H1 (cell line): ENCODE results near the gene CHST3. TPM values are rescaled to one million over a fixed set of nuclear protein-coding genes. Genes with fewer than 3 reads are reported as not detected.

Experiments
- EZH2 ChIP-seq: fragments of 200-600 bp; sonication (generic); IDR thresholded peaks from 2 replicates; pipeline ENCODE4 v1.7.1; 2012; ENCODE audit warnings: low read depth, mild to moderate bottlenecking, moderate library complexity, low read length, inconsistent platforms; ENCODE audit not compliant: severe bottlenecking
- GTF2F1 ChIP-seq: IDR thresholded peaks from 2 replicates; pipeline ENCODE4 v1.6.1; 2012; ENCODE audit warnings: low read depth, low read length, improper control_type of control experiment, borderline replicate concordance
- MAFK ChIP-seq: IDR thresholded peaks from 2 replicates; pipeline ENCODE4 v1.6.1; 2012; ENCODE audit warnings: low read depth, mild to moderate bottlenecking, improper control_type of control experiment, low read length
- polyA plus RNA-seq, 7 experiments: library from polyadenylated mRNA; depleted of rRNA in 3 of 7; stranded (reverse) in 5 of 7; unstranded in 2 of 7; fragments of >200 nt in 5 of 7; fragments of 200-250 nt in 2 of 7; gene quantifications; 1 replicate in 5 of 7; 2 replicates in 1 of 7; 4 replicates in 1 of 7; pipeline versions ENCODE4 v1.2.1 to v1.2.3, GENCODE V29; 2011 to 2013; ENCODE audit warnings: missing spikeins in 2 of 7, mixed read lengths in 2 of 7
- total RNA-seq: library from RNA; stranded (reverse); fragmentation: NEBNext Ultra II Directional; extraction: Animal tissue kit (Norgen Biotek cat#: 25700); gene quantifications from 2 replicates; pipeline ENCODE4 v1.2.1, GENCODE V29; 2021
- TF ChIP-seq, protein P1 (sequence below): fragments of 300-600 bp; sonication (generic); IDR thresholded peaks from 2 replicates; pipeline ENCODE4 v1.7.1; 2012; ENCODE audit warnings: low read length, moderate library complexity, mild to moderate bottlenecking, inconsistent platforms; ENCODE audit not compliant: insufficient replicate concordance

Gene CHST3
- total and polyA plus RNA-seq, 2 of the 8 experiments (the other 6 are each of a cell fraction or from before 2014, with no cell fraction given): 2.0 to 5.8 TPM

DNA sequence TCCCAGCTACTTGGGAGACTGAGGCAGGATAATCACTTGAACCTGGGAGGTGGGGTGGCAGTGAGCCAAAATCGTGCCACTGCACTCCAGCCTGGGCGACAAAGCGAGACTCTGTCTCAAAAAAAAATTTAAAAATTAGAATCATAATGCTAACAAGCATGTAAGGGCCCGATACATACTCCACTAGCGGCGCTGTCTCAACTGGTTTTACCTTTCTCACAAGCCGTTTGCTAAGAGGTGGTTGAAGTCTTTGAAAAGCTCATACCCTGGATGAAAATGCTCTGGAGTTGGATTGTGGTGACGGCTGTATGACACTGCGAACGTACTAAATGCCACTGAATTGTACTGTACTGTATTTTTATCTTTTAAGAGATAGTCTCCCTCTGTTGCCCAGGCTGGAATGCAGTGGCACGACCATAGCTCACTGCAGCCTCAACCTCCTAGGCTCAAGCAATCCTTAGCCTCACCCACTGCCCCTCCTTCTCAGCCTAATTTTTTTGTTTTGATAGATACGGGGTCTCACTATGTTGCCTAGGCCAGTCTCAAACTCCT is 94.2 kb downstream of the CHST3 start (continued):
- TF ChIP-seq, protein P1, sequence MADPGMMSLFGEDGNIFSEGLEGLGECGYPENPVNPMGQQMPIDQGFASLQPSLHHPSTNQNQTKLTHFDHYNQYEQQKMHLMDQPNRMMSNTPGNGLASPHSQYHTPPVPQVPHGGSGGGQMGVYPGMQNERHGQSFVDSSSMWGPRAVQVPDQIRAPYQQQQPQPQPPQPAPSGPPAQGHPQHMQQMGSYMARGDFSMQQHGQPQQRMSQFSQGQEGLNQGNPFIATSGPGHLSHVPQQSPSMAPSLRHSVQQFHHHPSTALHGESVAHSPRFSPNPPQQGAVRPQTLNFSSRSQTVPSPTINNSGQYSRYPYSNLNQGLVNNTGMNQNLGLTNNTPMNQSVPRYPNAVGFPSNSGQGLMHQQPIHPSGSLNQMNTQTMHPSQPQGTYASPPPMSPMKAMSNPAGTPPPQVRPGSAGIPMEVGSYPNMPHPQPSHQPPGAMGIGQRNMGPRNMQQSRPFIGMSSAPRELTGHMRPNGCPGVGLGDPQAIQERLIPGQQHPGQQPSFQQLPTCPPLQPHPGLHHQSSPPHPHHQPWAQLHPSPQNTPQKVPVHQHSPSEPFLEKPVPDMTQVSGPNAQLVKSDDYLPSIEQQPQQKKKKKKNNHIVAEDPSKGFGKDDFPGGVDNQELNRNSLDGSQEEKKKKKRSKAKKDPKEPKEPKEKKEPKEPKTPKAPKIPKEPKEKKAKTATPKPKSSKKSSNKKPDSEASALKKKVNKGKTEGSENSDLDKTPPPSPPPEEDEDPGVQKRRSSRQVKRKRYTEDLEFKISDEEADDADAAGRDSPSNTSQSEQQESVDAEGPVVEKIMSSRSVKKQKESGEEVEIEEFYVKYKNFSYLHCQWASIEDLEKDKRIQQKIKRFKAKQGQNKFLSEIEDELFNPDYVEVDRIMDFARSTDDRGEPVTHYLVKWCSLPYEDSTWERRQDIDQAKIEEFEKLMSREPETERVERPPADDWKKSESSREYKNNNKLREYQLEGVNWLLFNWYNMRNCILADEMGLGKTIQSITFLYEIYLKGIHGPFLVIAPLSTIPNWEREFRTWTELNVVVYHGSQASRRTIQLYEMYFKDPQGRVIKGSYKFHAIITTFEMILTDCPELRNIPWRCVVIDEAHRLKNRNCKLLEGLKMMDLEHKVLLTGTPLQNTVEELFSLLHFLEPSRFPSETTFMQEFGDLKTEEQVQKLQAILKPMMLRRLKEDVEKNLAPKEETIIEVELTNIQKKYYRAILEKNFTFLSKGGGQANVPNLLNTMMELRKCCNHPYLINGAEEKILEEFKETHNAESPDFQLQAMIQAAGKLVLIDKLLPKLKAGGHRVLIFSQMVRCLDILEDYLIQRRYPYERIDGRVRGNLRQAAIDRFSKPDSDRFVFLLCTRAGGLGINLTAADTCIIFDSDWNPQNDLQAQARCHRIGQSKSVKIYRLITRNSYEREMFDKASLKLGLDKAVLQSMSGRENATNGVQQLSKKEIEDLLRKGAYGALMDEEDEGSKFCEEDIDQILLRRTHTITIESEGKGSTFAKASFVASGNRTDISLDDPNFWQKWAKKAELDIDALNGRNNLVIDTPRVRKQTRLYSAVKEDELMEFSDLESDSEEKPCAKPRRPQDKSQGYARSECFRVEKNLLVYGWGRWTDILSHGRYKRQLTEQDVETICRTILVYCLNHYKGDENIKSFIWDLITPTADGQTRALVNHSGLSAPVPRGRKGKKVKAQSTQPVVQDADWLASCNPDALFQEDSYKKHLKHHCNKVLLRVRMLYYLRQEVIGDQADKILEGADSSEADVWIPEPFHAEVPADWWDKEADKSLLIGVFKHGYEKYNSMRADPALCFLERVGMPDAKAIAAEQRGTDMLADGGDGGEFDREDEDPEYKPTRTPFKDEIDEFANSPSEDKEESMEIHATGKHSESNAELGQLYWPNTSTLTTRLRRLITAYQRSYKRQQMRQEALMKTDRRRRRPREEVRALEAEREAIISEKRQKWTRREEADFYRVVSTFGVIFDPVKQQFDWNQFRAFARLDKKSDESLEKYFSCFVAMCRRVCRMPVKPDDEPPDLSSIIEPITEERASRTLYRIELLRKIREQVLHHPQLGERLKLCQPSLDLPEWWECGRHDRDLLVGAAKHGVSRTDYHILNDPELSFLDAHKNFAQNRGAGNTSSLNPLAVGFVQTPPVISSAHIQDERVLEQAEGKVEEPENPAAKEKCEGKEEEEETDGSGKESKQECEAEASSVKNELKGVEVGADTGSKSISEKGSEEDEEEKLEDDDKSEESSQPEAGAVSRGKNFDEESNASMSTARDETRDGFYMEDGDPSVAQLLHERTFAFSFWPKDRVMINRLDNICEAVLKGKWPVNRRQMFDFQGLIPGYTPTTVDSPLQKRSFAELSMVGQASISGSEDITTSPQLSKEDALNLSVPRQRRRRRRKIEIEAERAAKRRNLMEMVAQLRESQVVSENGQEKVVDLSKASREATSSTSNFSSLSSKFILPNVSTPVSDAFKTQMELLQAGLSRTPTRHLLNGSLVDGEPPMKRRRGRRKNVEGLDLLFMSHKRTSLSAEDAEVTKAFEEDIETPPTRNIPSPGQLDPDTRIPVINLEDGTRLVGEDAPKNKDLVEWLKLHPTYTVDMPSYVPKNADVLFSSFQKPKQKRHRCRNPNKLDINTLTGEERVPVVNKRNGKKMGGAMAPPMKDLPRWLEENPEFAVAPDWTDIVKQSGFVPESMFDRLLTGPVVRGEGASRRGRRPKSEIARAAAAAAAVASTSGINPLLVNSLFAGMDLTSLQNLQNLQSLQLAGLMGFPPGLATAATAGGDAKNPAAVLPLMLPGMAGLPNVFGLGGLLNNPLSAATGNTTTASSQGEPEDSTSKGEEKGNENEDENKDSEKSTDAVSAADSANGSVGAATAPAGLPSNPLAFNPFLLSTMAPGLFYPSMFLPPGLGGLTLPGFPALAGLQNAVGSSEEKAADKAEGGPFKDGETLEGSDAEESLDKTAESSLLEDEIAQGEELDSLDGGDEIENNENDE: no peak
- TF ChIP-seq GTF2F1 (no peak), MAFK (no peak), EZH2 (no peak)
